ENCODE results near the gene BMP7. TPM values are rescaled to one million over a fixed set of nuclear protein-coding genes. Genes with fewer than 3 reads are reported as not detected.

The BMP7 gene
- total RNA-seq, 2 experiments from 2014 or later, result not detected

- Histone ChIP-seq H3K4me1 (ENCODE audit: insufficient read depth, low read length) (no peaks in the 10 kb centered on the region), H3K36me3 (ENCODE audit: insufficient read depth, low read length) (no peaks in the 10 kb centered on the region), H3K27ac (ENCODE audit: low read depth in 1 of 2, low read length in 2 of 2) (no peak overlapping the region), H3K27me3 (ENCODE audit: control insufficient read depth in 1 of 2, insufficient read depth in 2 of 2, low read length in 2 of 2) (peaks cover 0 to 4% of the 10 kb centered on the region in 2 experiments), H3K4me3 (ENCODE audit: low read length) (no peak overlapping the region), H3K9me3 (ENCODE audit: control insufficient read depth in 1 of 2, insufficient read depth in 1 of 2, low read length in 2 of 2) (no peaks in the 10 kb centered on the region)
- POLR2A ChIA-PET, result no interaction called here
- intact Hi-C loops (cut with DNase I, micrococcal nuclease), result no loop called here
- CTCF ChIA-PET, result no interaction called here
- H3K27me3 Mint-ChIP-seq, result peaks cover 6% of the 10 kb centered on the region
- no peaks in the 10 kb centered on the region for H3K9me3 Mint-ChIP-seq
- ATAC-seq (ENCODE audit: poor library complexity), result no peak
- no peak for TF ChIP-seq CTCF (IDR thresholded peaks at IDR 0.05)
- no peaks in the 10 kb centered on the region for H3K36me3 Mint-ChIP-seq (ENCODE audit: low read depth)
- H3K27ac Mint-ChIP-seq, result no peak overlapping the region
- no peaks in the 10 kb centered on the region for H3K4me1 Mint-ChIP-seq (ENCODE audit: low read depth)
- no peak for DNase-seq
- no peak overlapping the region for H3K4me3 Mint-ChIP-seq
Measured at GRCh38 chr20:57218489-57218888, 48.0 kb downstream of the BMP7 start.

DNA sequence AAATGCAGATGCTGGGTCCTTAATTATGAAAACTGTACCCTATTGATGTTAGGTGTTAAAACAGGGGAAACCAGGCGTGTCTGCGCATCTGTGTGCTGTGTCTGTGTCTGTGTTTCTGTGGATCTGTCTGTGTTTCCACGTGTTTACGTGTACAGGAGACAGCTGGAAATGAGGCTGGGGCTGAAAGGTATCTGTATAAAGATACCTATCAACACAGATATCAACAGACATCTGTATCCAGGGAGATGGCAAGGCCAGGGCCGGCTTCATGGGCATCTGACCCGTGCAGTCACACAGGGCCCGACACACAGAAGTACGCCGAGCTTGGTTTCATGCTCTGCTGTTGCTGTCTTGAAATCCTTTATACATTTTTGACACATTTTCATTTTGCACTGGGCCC, 48.6 kb downstream of the BMP7 start:
- TF ChIP-seq CTCF (IDR thresholded peaks at IDR 0.05), result no peak
- no peak overlapping the region for H3K27ac ChIP-seq (ENCODE audit: low read depth in 1 of 2, low read length in 2 of 2)
- H3K27me3 ChIP-seq (ENCODE audit: control insufficient read depth in 1 of 2, insufficient read depth in 2 of 2, low read length in 2 of 2), result peaks cover 0 to 4% of the 10 kb centered on the region in 2 experiments
- Mint-ChIP-seq H3K27ac (no peak overlapping the region), H3K27me3 (peaks cover 10% of the 10 kb centered on the region), H3K4me3 (no peak overlapping the region), H3K4me1 (ENCODE audit: low read depth) (no peaks in the 10 kb centered on the region), H3K9me3 (no peaks in the 10 kb centered on the region), H3K36me3 (ENCODE audit: low read depth) (no peaks in the 10 kb centered on the region)
- CTCF ChIA-PET, result no interaction called here
- no peaks in the 10 kb centered on the region for H3K4me1 ChIP-seq (ENCODE audit: insufficient read depth, low read length)
- intact Hi-C loops (cut with DNase I, micrococcal nuclease), result no loop called here
- DNase-seq, result no peak
- ATAC-seq (ENCODE audit: poor library complexity), result no peak
- POLR2A ChIA-PET, result no interaction called here
- no peaks in the 10 kb centered on the region for H3K9me3 ChIP-seq (ENCODE audit: control insufficient read depth in 1 of 2, insufficient read depth in 1 of 2, low read length in 2 of 2)
- no peak overlapping the region for H3K4me3 ChIP-seq (ENCODE audit: low read length)
- H3K36me3 ChIP-seq (ENCODE audit: insufficient read depth, low read length), result no peaks in the 10 kb centered on the region

DNA sequence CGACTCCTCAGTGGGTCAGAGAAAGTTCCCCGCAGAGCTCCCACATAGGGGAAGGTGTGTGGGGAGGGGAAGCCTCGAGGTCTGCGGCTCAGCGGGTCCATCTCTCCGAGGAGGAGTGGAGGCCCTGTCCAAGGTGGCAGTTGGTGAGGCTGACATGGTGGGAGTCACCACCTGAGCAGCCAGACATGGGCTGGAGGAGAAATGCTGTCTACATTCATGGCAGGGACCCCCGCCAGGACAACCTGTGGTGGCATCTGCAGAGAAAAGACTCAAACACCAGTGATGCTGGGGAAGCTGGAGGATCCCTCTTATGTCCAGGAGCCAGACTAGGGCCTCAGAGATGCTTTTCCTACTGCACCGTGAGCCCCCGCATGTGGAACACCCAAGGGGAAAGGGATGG, 49.8 kb downstream of the BMP7 start:
- peaks cover 20% of the 10 kb centered on the region for H3K27me3 Mint-ChIP-seq
- DNase-seq, result no peak
- no peak overlapping the region for H3K27ac Mint-ChIP-seq
- Histone ChIP-seq H3K4me1 (ENCODE audit: insufficient read depth, low read length) (no peaks in the 10 kb centered on the region), H3K36me3 (ENCODE audit: insufficient read depth, low read length) (no peaks in the 10 kb centered on the region), H3K27ac (ENCODE audit: low read depth in 1 of 2, low read length in 2 of 2) (no peak overlapping the region), H3K27me3 (ENCODE audit: control insufficient read depth in 1 of 2, insufficient read depth in 2 of 2, low read length in 2 of 2) (no peaks in the 10 kb centered on the region), H3K9me3 (ENCODE audit: control insufficient read depth in 1 of 2, insufficient read depth in 1 of 2, low read length in 2 of 2) (peaks cover 0 to 4% of the 10 kb centered on the region in 2 experiments), H3K4me3 (ENCODE audit: low read length) (no peak overlapping the region)
- no peaks in the 10 kb centered on the region for H3K4me1 Mint-ChIP-seq (ENCODE audit: low read depth)
- CTCF ChIA-PET, result no interaction called here
- no peaks in the 10 kb centered on the region for H3K36me3 Mint-ChIP-seq (ENCODE audit: low read depth)
- POLR2A ChIA-PET, result no interaction called here
- no peak for ATAC-seq (ENCODE audit: poor library complexity)
- intact Hi-C loops (cut with DNase I, micrococcal nuclease), result no loop called here
- no peak overlapping the region for H3K4me3 Mint-ChIP-seq
- no peaks in the 10 kb centered on the region for H3K9me3 Mint-ChIP-seq
- TF ChIP-seq CTCF (IDR thresholded peaks at IDR 0.05), result no peak

All from CD4-positive, alpha-beta T cell (primary cell).